Measurements from ENCODE around the gene BBS9.

BBS9 gene

GRCh38 chr7:33128631-33128989, 754 bp upstream of the BBS9 start:
- no peak for DNase-seq

- no peak for DNase-seq
These were observed 416 bp downstream of the BBS9 start for GRCh38 chr7:33129806-33130153.

GRCh38 chr7:33130184-33130583, 820 bp downstream of the BBS9 start:
- DNase-seq: no peak

DNA sequence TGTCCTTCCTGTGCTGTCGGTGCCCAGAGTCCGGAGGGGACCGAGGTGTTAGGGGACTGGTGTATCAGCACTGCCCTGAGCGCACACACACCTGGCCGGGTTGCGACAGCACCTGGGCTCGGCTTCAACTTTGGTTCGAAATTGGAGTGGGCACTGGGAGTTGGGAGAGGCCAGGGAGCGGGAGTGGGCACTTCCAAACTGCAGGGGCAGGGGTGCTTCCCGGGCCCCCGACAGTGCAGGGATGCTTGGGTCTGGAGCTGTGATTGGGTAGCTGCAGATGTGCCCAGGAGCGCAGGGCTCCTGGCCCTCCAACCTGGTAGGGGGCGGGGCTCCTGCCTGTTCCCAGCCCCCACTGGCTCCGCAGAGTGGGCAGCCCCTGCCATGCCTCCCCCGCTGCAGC, 7.7 kb downstream of the BBS9 start:
- no peak for DNase-seq

DNA sequence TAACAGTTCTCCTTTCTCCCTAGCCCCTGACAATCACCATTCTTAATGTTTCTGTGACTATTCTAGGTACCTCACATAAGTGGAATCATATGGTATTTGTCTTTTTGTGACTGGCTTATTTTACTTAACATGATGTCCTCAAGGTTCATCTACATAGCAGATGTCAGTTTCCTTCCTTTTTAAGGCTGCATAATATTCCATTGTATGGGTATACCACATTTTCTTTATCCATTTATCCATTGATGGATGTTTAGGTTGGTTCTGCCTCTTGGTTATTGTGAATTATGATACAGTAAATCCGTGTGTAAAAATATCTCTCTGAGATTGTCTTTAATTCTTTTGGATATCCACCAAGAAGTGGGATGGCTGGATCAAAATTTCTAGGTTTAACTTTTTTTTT, 13.2 kb downstream of the BBS9 start:
- DNase-seq: no peak

GRCh38 chr7:33143996-33144718, 14.8 kb downstream of the BBS9 start:
- DNase-seq: no peak

GRCh38 chr7:33145156-33145555, 15.8 kb downstream of the BBS9 start:
- DNase-seq: no peak

DNA sequence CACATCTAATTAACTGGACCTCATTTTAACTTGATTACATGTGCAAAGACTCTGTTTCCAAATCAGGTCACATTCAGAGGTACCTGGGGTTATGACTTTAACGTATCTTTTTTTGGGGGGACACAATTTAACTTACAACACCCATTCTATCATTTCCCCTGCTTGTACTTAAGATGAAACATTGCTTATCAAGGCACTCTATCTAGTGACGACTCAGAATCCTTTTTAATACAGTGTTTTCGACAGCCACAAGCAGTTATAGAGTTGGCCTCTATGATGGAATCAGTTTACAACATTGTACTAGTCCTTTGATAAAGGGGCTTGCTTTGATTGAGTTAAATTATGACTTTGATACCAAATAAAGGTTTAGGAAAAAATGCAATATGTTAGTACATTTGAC, 22.7 kb downstream of the BBS9 start:
- DNase-seq: no peak

DNA sequence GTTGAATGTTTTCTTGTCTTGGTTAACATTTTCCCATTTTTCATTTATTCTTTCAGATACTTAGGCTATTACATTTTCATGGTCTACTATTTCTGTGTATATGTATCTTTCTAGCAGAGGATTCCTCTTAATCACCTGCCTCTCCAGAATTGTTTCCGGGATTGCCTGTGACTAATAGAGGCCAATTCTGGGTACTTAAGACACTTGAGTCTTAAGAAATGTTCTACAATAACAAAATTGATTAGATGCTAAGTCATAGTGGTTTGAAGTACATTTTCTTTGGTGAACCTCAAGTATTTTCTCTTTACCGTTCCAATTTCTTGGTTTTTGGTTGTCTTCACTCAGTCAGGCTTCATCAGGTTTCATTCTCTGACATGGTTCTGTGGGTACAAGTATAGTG, 26.4 kb downstream of the BBS9 start:
- DNase-seq: no peak

GRCh38 chr7:33156441-33156840, 27.1 kb downstream of the BBS9 start:
- DNase-seq: no peak

DNA sequence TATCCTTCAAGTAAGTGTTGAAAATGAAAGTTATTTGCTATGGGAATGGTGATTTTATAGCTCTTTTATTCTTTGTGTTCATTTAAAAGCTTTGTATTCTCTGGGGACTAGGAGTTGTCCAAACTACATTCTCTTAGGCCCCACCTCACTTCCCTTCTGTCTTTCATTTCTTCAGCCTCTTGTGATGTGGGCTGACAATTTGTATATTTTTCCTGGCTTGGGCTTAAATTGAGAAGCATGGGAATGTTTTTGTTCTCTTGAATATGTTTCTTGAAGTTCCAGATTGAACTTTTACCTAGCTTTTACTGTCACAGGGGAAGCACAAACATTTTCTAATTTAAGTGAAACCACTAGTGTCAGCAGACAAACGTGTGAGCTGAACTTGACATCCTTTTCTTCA, 27.9 kb downstream of the BBS9 start:
- no peak for DNase-seq

GRCh38 chr7:33157781-33158180, 28.4 kb downstream of the BBS9 start:
- no peak for DNase-seq

DNA sequence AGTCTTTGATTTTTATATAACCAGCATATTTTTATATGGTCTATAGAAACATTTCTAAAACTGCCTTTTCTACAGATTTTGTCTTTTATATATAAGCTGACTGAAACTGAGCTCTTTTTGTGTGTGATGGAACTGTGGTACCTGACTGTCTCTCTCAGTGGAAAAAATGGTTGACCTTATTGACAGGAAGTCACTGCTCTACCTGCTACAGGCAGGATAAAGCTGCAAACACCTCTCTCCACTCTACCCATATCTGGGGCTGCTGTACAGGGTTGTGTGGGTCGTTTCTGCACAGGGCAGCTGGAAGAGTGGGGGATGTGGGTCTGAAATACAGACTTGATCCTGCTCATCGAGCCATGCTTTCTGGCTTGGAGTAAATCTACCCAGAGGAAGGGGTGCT, 48.5 kb downstream of the BBS9 start:
- no peak for DNase-seq

GRCh38 chr7:33179519-33179918, 50.2 kb downstream of the BBS9 start:
- no peak for DNase-seq

DNA sequence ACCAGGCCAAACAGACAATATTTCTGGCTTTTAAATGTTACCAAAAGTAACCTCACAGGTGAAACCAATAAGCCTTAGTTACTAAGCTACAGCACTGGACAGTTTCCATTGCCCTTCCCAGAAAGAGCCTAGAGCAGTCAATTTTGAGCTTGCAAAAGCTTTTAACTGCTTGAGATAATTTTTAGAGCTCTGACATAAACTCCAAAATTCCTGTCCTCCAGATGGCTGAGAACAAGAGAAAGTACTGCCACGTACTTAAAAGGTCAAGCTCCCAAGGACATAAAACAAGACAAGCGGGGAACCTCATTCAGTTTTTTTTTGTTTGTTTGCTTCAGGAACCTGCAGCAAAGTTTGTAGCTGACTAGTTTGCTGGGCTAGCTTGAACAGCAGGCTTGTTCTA, 54.1 kb downstream of the BBS9 start:
- DNase-seq: no peak

- DNase-seq: no peak
These were observed 55.5 kb downstream of the BBS9 start for GRCh38 chr7:33184828-33185227.

DNA sequence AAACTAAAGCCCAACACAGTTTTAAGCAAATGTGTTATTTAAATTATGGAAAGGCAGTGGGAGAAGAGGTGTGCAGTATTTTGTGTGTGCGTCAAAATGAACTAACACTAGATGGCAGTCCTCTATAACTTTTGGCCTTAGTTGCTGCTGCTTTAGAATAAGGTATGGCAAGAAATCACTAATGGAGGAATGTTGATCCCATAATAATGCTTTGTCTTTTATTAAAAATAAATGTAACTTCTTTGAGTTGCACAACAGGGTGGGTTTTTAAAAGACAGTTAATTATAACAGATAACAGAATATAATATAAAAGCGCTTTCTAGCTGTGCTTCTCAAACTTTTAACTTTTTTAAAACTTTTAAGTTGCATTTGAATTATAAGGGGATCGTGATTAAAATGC, 56.4 kb downstream of the BBS9 start:
- no peak for DNase-seq

DNA sequence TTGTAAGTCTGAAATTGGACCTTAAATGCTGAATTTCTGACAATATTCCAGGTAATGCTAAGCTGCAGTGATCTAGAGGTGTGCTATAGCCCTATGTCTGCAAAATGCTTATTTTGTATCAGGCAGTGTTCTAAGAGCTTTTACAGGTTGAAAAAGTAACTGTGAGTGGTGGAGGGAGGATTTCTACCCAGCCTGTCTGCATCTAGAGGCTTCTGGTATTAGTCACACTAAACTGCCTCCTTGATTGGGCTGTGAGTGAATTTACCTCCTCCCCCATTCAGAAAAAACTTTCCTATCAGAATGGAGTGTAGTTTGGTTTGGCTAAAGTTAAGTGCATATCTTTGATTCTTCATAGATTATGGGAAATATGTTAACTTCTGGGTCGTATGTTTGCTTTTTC, 56.8 kb downstream of the BBS9 start:
- no peak for DNase-seq

DNA sequence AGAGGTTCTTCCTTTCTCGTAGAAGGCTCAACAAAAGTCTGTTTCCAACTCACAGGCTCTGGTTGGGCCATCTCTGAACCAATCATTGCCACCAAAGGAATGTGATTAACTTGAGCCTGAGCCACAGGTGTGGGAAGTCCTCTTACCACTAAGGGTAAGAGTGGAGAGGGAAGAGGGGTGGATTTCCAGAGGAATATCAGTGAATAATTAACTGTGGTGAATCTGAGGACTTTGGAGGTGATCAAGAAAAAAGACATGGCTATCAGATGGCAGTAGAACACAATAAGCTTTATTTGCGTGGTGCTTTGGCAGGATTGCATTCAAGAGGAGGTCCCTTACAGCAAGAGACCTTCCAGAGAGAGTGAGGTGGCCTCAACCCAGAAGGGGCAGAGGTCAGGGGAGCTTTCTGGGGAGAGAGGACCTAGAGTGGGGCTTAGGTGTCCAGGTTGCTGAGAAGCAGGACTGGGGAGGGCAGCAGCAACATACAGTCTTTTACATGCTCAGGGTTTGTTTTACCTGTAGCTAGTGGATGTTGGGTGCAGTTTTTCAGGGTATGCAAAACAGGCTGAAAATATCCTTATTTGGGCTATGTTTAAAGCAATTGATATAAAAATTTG, 61.4 kb downstream of the BBS9 start:
- DNase-seq: no peak

GRCh38 chr7:33191340-33191739, 62.0 kb downstream of the BBS9 start:
- no peak for DNase-seq

GRCh38 chr7:33192695-33193291, 63.4 kb downstream of the BBS9 start:
- no peak for DNase-seq

DNA sequence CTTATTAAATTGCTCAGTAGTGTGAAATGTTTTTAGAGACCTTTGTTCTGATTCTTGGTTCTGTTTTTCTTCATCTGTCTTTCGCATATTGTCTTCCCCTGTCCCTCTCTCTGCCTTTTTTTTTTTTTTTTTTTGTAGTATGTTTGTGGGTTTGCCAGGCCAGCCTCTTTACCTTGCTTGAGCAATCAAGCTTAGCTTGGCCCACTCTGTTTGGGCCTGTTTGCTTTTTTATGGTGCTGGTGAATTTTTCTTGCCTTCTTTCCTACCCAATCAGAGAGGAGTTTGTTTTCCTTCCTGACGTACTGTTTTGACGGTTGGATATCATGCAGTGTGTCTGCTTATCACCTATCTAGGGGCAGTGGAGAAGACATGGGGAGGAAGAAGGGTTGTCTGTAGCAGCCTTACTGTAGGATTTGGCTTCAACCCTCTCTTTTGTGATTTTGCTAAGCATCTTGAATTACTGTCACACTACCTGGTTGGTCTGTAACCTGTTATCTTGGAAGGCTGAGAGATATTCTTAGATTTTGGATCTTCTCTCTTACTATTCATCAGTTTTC, 64.0 kb downstream of the BBS9 start:
- no peak for DNase-seq

GRCh38 chr7:33195264-33195663, 65.9 kb downstream of the BBS9 start:
- no peak for DNase-seq

GRCh38 chr7:33196221-33196620, 66.9 kb downstream of the BBS9 start:
- no peak for DNase-seq

- no peak for DNase-seq
These were observed 70.9 kb downstream of the BBS9 start for GRCh38 chr7:33200282-33200681.
